Hematopoietic multipotent progenitor cell treated with erythropoietin and hydrocortisone succinate and interleukin-3 and kit ligand, for 4 days (in vitro differentiated cells): ENCODE measurements around the gene CSTF2.

ENCODE experiments used
- DNase-seq: peaks from one replicate; pipeline ENCODE4 v3.0.0-alpha.2; 2015

Gene CSTF2

DNA sequence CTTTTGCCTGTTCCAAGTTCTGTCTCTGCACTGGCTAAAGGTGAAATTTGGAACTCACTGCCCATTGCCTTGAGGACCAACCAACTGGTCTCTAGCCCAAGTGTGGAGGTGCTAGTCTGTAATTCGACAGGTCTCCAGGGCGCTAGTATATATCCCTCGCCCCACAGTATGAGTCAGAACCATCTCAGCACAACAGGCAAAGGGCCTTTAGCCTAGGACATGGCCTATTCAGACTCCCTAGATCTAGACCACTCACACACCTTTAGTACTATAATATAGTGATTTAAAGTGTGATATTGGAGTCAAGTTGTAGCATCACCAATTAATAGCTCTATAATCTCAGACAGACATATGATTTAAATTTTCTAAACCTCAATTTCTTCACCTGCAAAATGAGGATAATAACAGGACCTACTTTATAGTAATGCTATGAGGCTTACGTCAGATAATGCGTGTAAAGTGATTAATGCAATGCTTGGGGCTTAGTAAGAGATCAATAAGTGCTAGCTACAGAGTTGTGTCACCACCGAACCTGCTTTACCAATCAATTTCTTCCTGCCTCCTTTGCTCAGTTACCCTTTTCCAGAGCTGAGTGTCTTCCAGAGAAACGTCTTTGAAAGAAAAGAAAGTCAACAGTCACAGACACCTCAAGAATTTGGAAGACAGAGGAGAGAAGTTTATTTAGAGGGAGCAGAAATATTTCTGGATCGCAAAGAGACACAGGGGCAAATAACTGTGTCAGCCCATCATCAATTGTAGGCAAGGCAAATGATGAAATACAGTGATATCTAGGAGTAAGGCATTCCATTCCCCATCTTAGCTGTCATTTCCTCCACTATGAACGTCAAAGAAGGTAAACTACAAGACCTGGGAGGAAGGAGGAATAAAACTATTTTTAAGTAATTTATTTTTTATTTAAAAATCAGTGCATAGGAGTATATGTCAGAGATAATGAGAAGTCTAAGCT lies 51.7 kb downstream of the CSTF2 start:
- no peak for DNase-seq

DNA sequence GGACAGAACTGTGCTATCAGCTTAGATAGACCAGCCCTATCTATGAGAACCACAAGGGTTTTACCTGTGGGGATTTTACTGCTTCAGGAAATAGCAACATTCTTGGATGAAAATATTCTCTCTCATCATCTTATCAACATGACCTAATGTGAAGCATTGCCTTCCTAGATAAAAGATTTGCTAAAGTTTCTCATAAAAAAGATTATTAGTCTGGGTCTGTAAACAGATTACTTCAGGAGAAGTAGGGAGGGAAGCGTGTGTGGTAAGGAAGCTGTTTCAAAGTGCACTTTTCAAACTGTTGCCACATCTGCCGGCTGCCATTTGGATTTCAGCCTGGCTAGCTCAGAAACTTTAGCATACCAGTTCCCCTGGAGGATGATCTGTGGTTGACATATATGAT lies 54.1 kb downstream of the CSTF2 start, which contains the start of gene NOX1:
TSS of gene NOX1 (minus strand) at position 35 of the 400 bp plus-strand sequence. CDS start 220 bp downstream, outside the sequence.
- DNase-seq: no peak

DNA sequence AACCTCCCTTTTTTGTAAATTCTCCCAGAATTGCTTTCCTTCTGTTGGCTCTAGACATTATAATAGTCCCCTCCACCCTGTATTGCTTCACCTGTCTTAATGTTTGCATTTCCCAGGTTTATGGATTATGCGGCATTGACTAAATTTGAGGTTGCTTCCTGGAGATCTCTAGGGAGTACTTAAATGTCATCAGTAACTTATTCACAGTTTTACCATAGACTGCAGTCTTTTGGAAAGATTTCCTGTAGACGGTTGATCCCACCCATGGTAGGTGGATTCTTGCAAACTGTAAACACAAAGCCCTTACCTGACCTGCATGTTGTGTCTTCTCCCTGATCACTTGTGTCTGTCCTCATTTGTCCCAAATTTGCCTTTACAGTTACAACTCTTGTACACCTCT lies 60.2 kb downstream of the CSTF2 start:
- no peak for DNase-seq

- DNase-seq: no peak
Observed at GRCh38 chrX:100883654-100884053, 63.5 kb downstream of the CSTF2 start.
